ENCODE data around the gene PITX3. TPM values are rescaled to one million over a fixed set of nuclear protein-coding genes. Genes with fewer than 3 reads are reported as not detected.

PITX3 gene
- total and polyA plus RNA-seq, 2 donors (not counting 3 experiments of a cell fraction or from before 2014, with no cell fraction given), result not detected

DNA sequence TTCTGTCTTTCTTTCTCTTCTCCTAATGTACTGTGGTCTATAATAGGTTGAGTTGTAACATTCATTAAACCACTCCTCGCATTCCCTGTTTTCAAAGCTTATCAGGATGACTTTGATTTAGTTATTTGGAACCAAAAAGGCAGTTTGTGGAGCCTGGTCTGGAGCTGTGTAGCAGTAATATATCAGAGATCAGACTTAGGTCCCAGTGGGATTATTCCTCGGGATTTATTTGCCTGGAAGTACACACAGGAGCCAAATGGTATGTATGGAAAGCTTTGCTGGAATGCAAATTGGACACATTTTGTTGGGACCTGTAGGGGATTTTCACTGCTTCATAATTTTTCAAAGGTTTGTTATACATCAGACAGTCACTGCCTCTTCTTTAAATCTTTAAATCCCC, 44.9 kb upstream of the PITX3 start:
- Histone ChIP-seq H3K9ac (replicated peaks; ENCODE audit: extremely low read depth, insufficient read depth, low read length) (no peak overlapping the region), H3K9me3 (replicated peaks; ENCODE audit: control insufficient read depth, insufficient read depth, low read length) (no peaks in the 10 kb centered on the region), H4K20me1 (replicated peaks; ENCODE audit: control insufficient read depth, extremely low read depth, insufficient read depth, low read length) (peaks cover 4% of the 10 kb centered on the region), H3K27me3 (ENCODE audit: control insufficient read depth in 2 of 2, insufficient read depth in 2 of 2, low read length in 2 of 2) (no peaks in the 10 kb centered on the region), H3K4me1 (ENCODE audit: control insufficient read depth, extremely low read depth, insufficient read depth, low read length) (peaks cover 3% of the 10 kb centered on the region), H3K79me2 (ENCODE audit: control insufficient read depth, insufficient read depth, low read length) (peaks cover 45% of the 10 kb centered on the region), H3K27ac (ENCODE audit: insufficient read depth, low read depth, low read length) (no peak overlapping the region), H2AFZ (ENCODE audit: low read depth, low read length) (no peak overlapping the region), H3K36me3 (ENCODE audit: control insufficient read depth in 2 of 2, extremely low read depth in 1 of 2, insufficient read depth in 2 of 2, low read length in 2 of 2) (no peaks in the 10 kb centered on the region), H3K9me1 (replicated peaks; ENCODE audit: control insufficient read depth, extremely low read depth, insufficient read depth, low read length) (no peaks in the 10 kb centered on the region), H3K4me2 (ENCODE audit: insufficient read depth, low read length) (no peak overlapping the region), H3K4me3 (replicated peaks in 1 of 3; ENCODE audit: insufficient read depth in 1 of 3, low read depth in 1 of 3, low read length in 3 of 3) (no peak overlapping the region)
- intact Hi-C loops (cut with micrococcal nuclease) (no loop called here), dilution Hi-C loops (cut with MboI; ENCODE audit: extremely low pct_ligation_motif_present, low sequenced_read_pairs) (no loop called here)
- CTCF ChIA-PET, result interaction anchor here (0.8 to 1.1 kb wide), 3 partner anchors 20 to 65 kb away, joined by 3 to 4 read pairs (median 4); partner anchors contain the start of gene GBF1
- no TSS peak for BruUV-seq (replicated peaks)
- FAIRE-seq, result no peak
- POLR2A ChIA-PET, result no interaction called here
- no peak for TF ChIP-seq EZH2 (IDR thresholded peaks at IDR 0.05; ENCODE audit: borderline replicate concordance, low read depth, low read length, severe bottlenecking)
- DNase-seq (ENCODE audit: low read depth, low spot score), result no peak

DNA sequence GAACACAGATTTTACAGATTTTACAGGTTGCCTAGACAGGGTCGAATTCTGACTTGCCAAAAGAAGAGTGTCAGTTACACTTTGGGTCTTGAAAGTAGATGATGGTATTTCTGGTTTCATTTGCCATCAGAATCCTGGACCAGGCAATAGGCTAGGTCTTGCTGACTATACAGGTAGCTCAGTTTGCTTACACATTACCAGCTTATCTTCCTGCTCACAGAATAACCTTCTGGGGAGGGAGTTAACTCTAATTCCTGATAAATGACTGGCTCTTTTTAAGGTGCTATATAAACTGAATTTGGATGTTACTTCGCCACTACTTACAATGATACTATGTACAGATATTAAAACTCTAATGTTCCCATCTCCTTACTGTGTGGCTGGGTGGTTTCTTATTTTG, 43.8 kb upstream of the PITX3 start:
- no TSS peak for BruUV-seq (replicated peaks)
- no peaks in the 10 kb centered on the region for H3K9me1 ChIP-seq (replicated peaks; ENCODE audit: control insufficient read depth, extremely low read depth, insufficient read depth, low read length)
- no peak overlapping the region for H2AFZ ChIP-seq (ENCODE audit: low read depth, low read length)
- no peaks in the 10 kb centered on the region for H3K27me3 ChIP-seq (ENCODE audit: control insufficient read depth in 2 of 2, insufficient read depth in 2 of 2, low read length in 2 of 2)
- peaks cover 9% of the 10 kb centered on the region for H4K20me1 ChIP-seq (replicated peaks; ENCODE audit: control insufficient read depth, extremely low read depth, insufficient read depth, low read length)
- no peak overlapping the region for H3K9ac ChIP-seq (replicated peaks; ENCODE audit: extremely low read depth, insufficient read depth, low read length)
- POLR2A ChIA-PET, result no interaction called here
- H3K36me3 ChIP-seq (ENCODE audit: control insufficient read depth in 2 of 2, extremely low read depth in 1 of 2, insufficient read depth in 2 of 2, low read length in 2 of 2), result no peaks in the 10 kb centered on the region
- intact Hi-C loops (cut with micrococcal nuclease) (no loop called here), dilution Hi-C loops (cut with MboI; ENCODE audit: extremely low pct_ligation_motif_present, low sequenced_read_pairs) (no loop called here)
- H3K4me3 ChIP-seq (replicated peaks in 1 of 3; ENCODE audit: insufficient read depth in 1 of 3, low read depth in 1 of 3, low read length in 3 of 3), result no peak overlapping the region
- CTCF ChIA-PET, result interaction anchor here (0.9 to 1.1 kb wide), 3 partner anchors 13 to 68 kb away, joined by 3 to 5 read pairs (median 4); no protein-coding TSS in a partner anchor
- TF ChIP-seq, protein P1, sequence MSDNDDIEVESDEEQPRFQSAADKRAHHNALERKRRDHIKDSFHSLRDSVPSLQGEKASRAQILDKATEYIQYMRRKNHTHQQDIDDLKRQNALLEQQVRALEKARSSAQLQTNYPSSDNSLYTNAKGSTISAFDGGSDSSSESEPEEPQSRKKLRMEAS (IDR thresholded peaks at IDR 0.05; ENCODE audit: insufficient read depth, insufficient read length), result no peak
- TF ChIP-seq FOS (IDR thresholded peaks at IDR 0.05; ENCODE audit: borderline replicate concordance, insufficient read depth, low read length) (no peak), GATA2 (IDR thresholded peaks at IDR 0.05; ENCODE audit: insufficient read depth, insufficient read length, low read depth, low read length) (no peak), POLR2A (IDR thresholded peaks at IDR 0.05; ENCODE audit: low read depth, low read length) (no peak), EZH2 (IDR thresholded peaks at IDR 0.05; ENCODE audit: borderline replicate concordance, low read depth, low read length, severe bottlenecking) (no peak), POLR2AphosphoS5 (IDR thresholded peaks at IDR 0.05; ENCODE audit: insufficient read depth, low read depth, low read length) (no peak), JUN (IDR thresholded peaks at IDR 0.05; ENCODE audit: borderline replicate concordance, insufficient read depth, insufficient read length, low read depth) (no peak), MYC (IDR thresholded peaks at IDR 0.05; ENCODE audit: low read depth, low read length) (no peak)
- TF ChIP-seq, protein P2, sequence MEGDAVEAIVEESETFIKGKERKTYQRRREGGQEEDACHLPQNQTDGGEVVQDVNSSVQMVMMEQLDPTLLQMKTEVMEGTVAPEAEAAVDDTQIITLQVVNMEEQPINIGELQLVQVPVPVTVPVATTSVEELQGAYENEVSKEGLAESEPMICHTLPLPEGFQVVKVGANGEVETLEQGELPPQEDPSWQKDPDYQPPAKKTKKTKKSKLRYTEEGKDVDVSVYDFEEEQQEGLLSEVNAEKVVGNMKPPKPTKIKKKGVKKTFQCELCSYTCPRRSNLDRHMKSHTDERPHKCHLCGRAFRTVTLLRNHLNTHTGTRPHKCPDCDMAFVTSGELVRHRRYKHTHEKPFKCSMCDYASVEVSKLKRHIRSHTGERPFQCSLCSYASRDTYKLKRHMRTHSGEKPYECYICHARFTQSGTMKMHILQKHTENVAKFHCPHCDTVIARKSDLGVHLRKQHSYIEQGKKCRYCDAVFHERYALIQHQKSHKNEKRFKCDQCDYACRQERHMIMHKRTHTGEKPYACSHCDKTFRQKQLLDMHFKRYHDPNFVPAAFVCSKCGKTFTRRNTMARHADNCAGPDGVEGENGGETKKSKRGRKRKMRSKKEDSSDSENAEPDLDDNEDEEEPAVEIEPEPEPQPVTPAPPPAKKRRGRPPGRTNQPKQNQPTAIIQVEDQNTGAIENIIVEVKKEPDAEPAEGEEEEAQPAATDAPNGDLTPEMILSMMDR (IDR thresholded peaks at IDR 0.05; ENCODE audit: extremely low read depth in 1 of 2, insufficient read depth in 1 of 2, low read depth in 1 of 2, low read length in 2 of 2), result no peak
- H3K9me3 ChIP-seq (replicated peaks; ENCODE audit: control insufficient read depth, insufficient read depth, low read length), result no peaks in the 10 kb centered on the region
- DNase-seq (ENCODE audit: low read depth, low spot score) (no peak), FAIRE-seq (no peak)
- H3K27ac ChIP-seq (ENCODE audit: insufficient read depth, low read depth, low read length), result no peak overlapping the region
- H3K79me2 ChIP-seq (ENCODE audit: control insufficient read depth, insufficient read depth, low read length), result peaks cover 43% of the 10 kb centered on the region
- no peak overlapping the region for H3K4me2 ChIP-seq (ENCODE audit: insufficient read depth, low read length)
- H3K4me1 ChIP-seq (ENCODE audit: control insufficient read depth, extremely low read depth, insufficient read depth, low read length), result peaks cover 14% of the 10 kb centered on the region
